Epithelial cell of umbilical artery (primary cell): Measurements from ENCODE around the gene KRTAP4-1. TPM values are rescaled to one million over a fixed set of nuclear protein-coding genes. Genes with fewer than 3 reads are reported as not detected.

Source experiments
- total RNA-seq: library from RNA; depleted of rRNA; stranded (reverse); fragments of >200 nt; gene quantifications from 2 replicates; pipeline ENCODE4 v1.2.3, GENCODE V29; 2014

The KRTAP4-1 gene
- total RNA-seq: not detected in 2 replicates

GRCh38 chr17:41184480-41184961 is at the start of gene KRTAP4-1:
Gene KRTAP4-1 (minus strand): TSS chr17:41184911. CDS start chr17:41184854, 57 bp downstream.

GRCh38 chr17:41232399-41233105 is 47.8 kb upstream of the KRTAP4-1 start, which contains the start of gene KRTAP9-3:
Gene KRTAP9-3 (plus strand): TSS chr17:41232449. CDS start chr17:41232502, 53 bp downstream.

GRCh38 chr17:41226598-41227095 is 41.9 kb upstream of the KRTAP4-1 start, which contains the start of gene KRTAP9-2:
Gene KRTAP9-2 (plus strand): TSS chr17:41226648. CDS start chr17:41226655, 7 bp downstream.

GRCh38 chr17:41189837-41190318 is 5.2 kb upstream of the KRTAP4-1 start, which contains the start of gene KRTAP9-1:
Gene KRTAP9-1 (plus strand): TSS chr17:41189887. CDS start chr17:41189887, 0 bp downstream.

GRCh38 chr17:41177727-41178271 is 6.9 kb downstream of the KRTAP4-1 start, which contains the start of gene KRTAP4-2:
Gene KRTAP4-2 (minus strand): TSS chr17:41178221. CDS start chr17:41178164, 57 bp downstream.

GRCh38 chr17:41168121-41168520 is 16.6 kb downstream of the KRTAP4-1 start, which contains the start of gene KRTAP4-3:
Gene KRTAP4-3 (minus strand): TSS chr17:41168221. CDS start chr17:41168172, 49 bp downstream.

GRCh38 chr17:41160648-41161047 is 24.1 kb downstream of the KRTAP4-1 start, which contains the start of gene KRTAP4-4:
Gene KRTAP4-4 (minus strand): TSS chr17:41160748. CDS start chr17:41160691, 57 bp downstream.

GRCh38 chr17:41149652-41149985 is 35.1 kb downstream of the KRTAP4-1 start, which contains the start of gene KRTAP4-5:
Gene KRTAP4-5 (minus strand): TSS chr17:41149825. CDS start chr17:41149767, 58 bp downstream.

GRCh38 chr17:41140360-41141131 is 44.2 kb downstream of the KRTAP4-1 start, which contains the start of gene KRTAP4-6:
Gene KRTAP4-6 (minus strand): TSS chr17:41140544. CDS start chr17:41140487, 57 bp downstream.

Other genes with a start within 250 kb of the KRTAP4-1 start
- not detected in 2 replicates for gene KRT23, start 247.3 kb downstream of the KRTAP4-1 start, total RNA-seq
- gene KRT39, start 218.0 kb downstream of the KRTAP4-1 start, total RNA-seq: not detected in 2 replicates
- not detected in 2 replicates for gene KRT40, start 200.6 kb downstream of the KRTAP4-1 start, total RNA-seq
- not detected in 2 replicates for gene KRTAP3-3, start 190.7 kb downstream of the KRTAP4-1 start, total RNA-seq
- gene KRTAP3-2, start 185.0 kb downstream of the KRTAP4-1 start, total RNA-seq: not detected in 2 replicates
- not detected in 2 replicates for gene KRTAP3-1, start 175.8 kb downstream of the KRTAP4-1 start, total RNA-seq
- gene KRTAP1-5, start 157.7 kb downstream of the KRTAP4-1 start, total RNA-seq: under 0.01 and 0.46 TPM in 2 replicates
- not detected in 2 replicates for gene KRTAP1-4, start 154.7 kb downstream of the KRTAP4-1 start, total RNA-seq
- not detected in 2 replicates for gene KRTAP1-3, start 150.0 kb downstream of the KRTAP4-1 start, total RNA-seq
- not detected in 2 replicates for gene KRTAP1-1, start 143.5 kb downstream of the KRTAP4-1 start, total RNA-seq
- gene KRTAP2-1, start 137.6 kb downstream of the KRTAP4-1 start, total RNA-seq: not detected in 2 replicates
- not detected in 2 replicates for gene KRTAP2-2, start 129.7 kb downstream of the KRTAP4-1 start, total RNA-seq
- not detected in 2 replicates for gene KRTAP2-3, start 124.8 kb downstream of the KRTAP4-1 start, total RNA-seq
- not detected in 2 replicates for gene KRTAP2-4, start 119.0 kb downstream of the KRTAP4-1 start, total RNA-seq
- not detected in 2 replicates for gene KRTAP4-7, start 100.8 kb downstream of the KRTAP4-1 start, total RNA-seq
- not detected in 2 replicates for gene KRTAP4-8, start 86.8 kb downstream of the KRTAP4-1 start, total RNA-seq
- gene KRTAP4-16, start 82.7 kb downstream of the KRTAP4-1 start, total RNA-seq: not detected in 2 replicates
- not detected in 2 replicates for gene KRTAP4-9, start 79.5 kb downstream of the KRTAP4-1 start, total RNA-seq
- not detected in 2 replicates for gene KRTAP4-11, start 66.5 kb downstream of the KRTAP4-1 start, total RNA-seq
- not detected in 2 replicates for gene KRTAP4-12, start 60.7 kb downstream of the KRTAP4-1 start, total RNA-seq
- not detected in 2 replicates for gene KRTAP4-6, start 44.4 kb downstream of the KRTAP4-1 start, total RNA-seq
- not detected in 2 replicates for gene KRTAP4-5, start 35.1 kb downstream of the KRTAP4-1 start, total RNA-seq
- gene KRTAP4-4, start 24.2 kb downstream of the KRTAP4-1 start, total RNA-seq: not detected in 2 replicates
- not detected in 2 replicates for gene KRTAP4-3, start 16.7 kb downstream of the KRTAP4-1 start, total RNA-seq
- gene KRTAP4-2, start 6.7 kb downstream of the KRTAP4-1 start, total RNA-seq: not detected in 2 replicates
- not detected in 2 replicates for gene KRTAP9-1, start 5.0 kb upstream of the KRTAP4-1 start, total RNA-seq
- not detected in 2 replicates for gene KRTAP9-2, start 41.7 kb upstream of the KRTAP4-1 start, total RNA-seq
- gene KRTAP9-3, start 47.5 kb upstream of the KRTAP4-1 start, total RNA-seq: not detected in 2 replicates
- gene KRTAP9-8, start 53.1 kb upstream of the KRTAP4-1 start, total RNA-seq: not detected in 2 replicates
- not detected in 2 replicates for gene KRTAP9-4, start 64.8 kb upstream of the KRTAP4-1 start, total RNA-seq
- gene KRTAP9-9, start 70.5 kb upstream of the KRTAP4-1 start, total RNA-seq: not detected in 2 replicates
- not detected in 2 replicates for gene KRTAP9-6, start 80.5 kb upstream of the KRTAP4-1 start, total RNA-seq
- gene KRTAP9-7, start 90.8 kb upstream of the KRTAP4-1 start, total RNA-seq: not detected in 2 replicates
- not detected in 2 replicates for gene KRTAP29-1, start 117.9 kb upstream of the KRTAP4-1 start, total RNA-seq
- gene KRTAP16-1, start 124.4 kb upstream of the KRTAP4-1 start, total RNA-seq: not detected in 2 replicates
- gene KRTAP17-1, start 130.8 kb upstream of the KRTAP4-1 start, total RNA-seq: not detected in 2 replicates
- not detected in 2 replicates for gene KRT33A, start 165.9 kb upstream of the KRTAP4-1 start, total RNA-seq
- gene KRT33B, start 184.9 kb upstream of the KRTAP4-1 start, total RNA-seq: not detected in 2 replicates
- gene KRT34, start 197.4 kb upstream of the KRTAP4-1 start, total RNA-seq: 0.91 TPM in 1 of 2 replicates, not detected in the other
- gene KRT31, start 212.7 kb upstream of the KRTAP4-1 start, total RNA-seq: not detected in 2 replicates
- gene KRT37, start 239.7 kb upstream of the KRTAP4-1 start, total RNA-seq: not detected in 2 replicates